LNCaP clone FGC (cell line): Measurements from ENCODE around the gene BCKDK.
A peak's percentile ranks its signal among the peaks of the same experiment; 100 is the strongest.

ENCODE experiments used
- DNase-seq: peaks from one replicate; pipeline ENCODE4 v3.0.0-alpha.2; 2011; ENCODE audit warnings: low read depth
- H3K4me3 ChIP-seq: 2 replicates; pipeline ENCODE4 v1.5.1; 2011; ENCODE audit warnings: mild to moderate bottlenecking, low read depth, low read length, control low read depth
- CTCF ChIP-seq: IDR thresholded peaks from 2 replicates; pipeline ENCODE4 v1.5.1; 2012; ENCODE audit warnings: mild to moderate bottlenecking; ENCODE audit not compliant: control insufficient read depth, insufficient read depth; ENCODE audit errors: extremely low read depth

Gene BCKDK

GRCh38 chr16:31129568-31130335 is 21.6 kb downstream of the BCKDK start:
- DNase-seq: no peak
- no peak for TF ChIP-seq CTCF
- no peak overlapping the region for H3K4me3 ChIP-seq

- TF ChIP-seq CTCF: no peak
- no peak for DNase-seq
- no peak overlapping the region for H3K4me3 ChIP-seq
Observed at GRCh38 chr16:31130336-31130891, 22.2 kb downstream of the BCKDK start.

GRCh38 chr16:31130899-31131298 is 22.7 kb downstream of the BCKDK start:
- TF ChIP-seq CTCF: no peak
- no peak overlapping the region for H3K4me3 ChIP-seq
- DNase-seq: peak; percentile 92

GRCh38 chr16:31131416-31131815 is 23.2 kb downstream of the BCKDK start:
- H3K4me3 ChIP-seq: no peak overlapping the region
- no peak for TF ChIP-seq CTCF
- no peak for DNase-seq

- DNase-seq: no peak
- TF ChIP-seq CTCF: no peak
- H3K4me3 ChIP-seq: no peak overlapping the region
Observed at GRCh38 chr16:31131841-31132271, 23.7 kb downstream of the BCKDK start.

- no peak for DNase-seq
- H3K4me3 ChIP-seq: no peak overlapping the region
- TF ChIP-seq CTCF: no peak
Observed at GRCh38 chr16:31132303-31132979, 24.3 kb downstream of the BCKDK start.
